ENCODE results near the gene TLCD3A.

Gene TLCD3A

GRCh38 chr17:792277-792676, 59.9 kb downstream of the TLCD3A start:
- no peak overlapping the region for H3K4me3 Mint-ChIP-seq
- peaks cover 7% of the 10 kb centered on the region for H3K4me1 Mint-ChIP-seq
- H3K27me3 Mint-ChIP-seq: no peaks in the 10 kb centered on the region
- DNase-seq: no peak
- H3K9me3 Mint-ChIP-seq: no peaks in the 10 kb centered on the region
- peaks cover 21% of the 10 kb centered on the region for H3K36me3 Mint-ChIP-seq
- CTCF ChIA-PET: interaction anchor here (1.8 kb wide), 1 partner anchor 205 kb away, joined by 7 read pairs; the partner anchor contains the start of gene TIMM22
- no peak overlapping the region for H3K27ac Mint-ChIP-seq

Measured in activated naive CD4-positive, alpha-beta T cell treated with anti-CD3 and anti-CD28 coated beads, Interleukin-2, amount 10 ng/mL, durations not matched to agents 7 days and 5 days (primary cell).